Muscle of leg (tissue), 11 donors: ENCODE data around the gene ANK3. TPM values are rescaled to one million over a fixed set of nuclear protein-coding genes. Genes with fewer than 3 reads are reported as not detected.
A peak's percentile ranks its signal among the peaks of the same experiment; 100 is the strongest.

ENCODE experiments used
- DNase-seq: peaks from one replicate; pipeline ENCODE4 v3.0.0; 2013
- H3K27ac ChIP-seq: one replicate; pipeline ENCODE4 v1.5.1; 2013; ENCODE audit warnings: mild to moderate bottlenecking, low read length, control low read depth
- H3K27me3 ChIP-seq: one replicate; pipeline ENCODE4 v1.6.1; 2013; ENCODE audit warnings: low read length; ENCODE audit not compliant: control insufficient read depth, insufficient read depth
- H3K36me3 ChIP-seq: one replicate; pipeline ENCODE4 v1.6.1; 2013; ENCODE audit warnings: low read length; ENCODE audit not compliant: control insufficient read depth, insufficient read depth
- H3K4me1 ChIP-seq: one replicate; pipeline ENCODE4 v1.6.1; 2013; ENCODE audit warnings: low read length; ENCODE audit not compliant: control insufficient read depth, insufficient read depth
- H3K4me3 ChIP-seq: one replicate; pipeline ENCODE4 v1.5.1; 2013; ENCODE audit warnings: low read length, control low read depth
- H3K9me3 ChIP-seq: replicated peaks from 2 replicates; pipeline ENCODE4 v1.6.1; 2013; ENCODE audit warnings: low read depth, low read length; ENCODE audit not compliant: control insufficient read depth
- WGBS: methylation state at CpG from one replicate; pipeline ENCODE4 v1.1.5; 2013; ENCODE audit warnings: missing lambda C conversion rate; ENCODE audit not compliant: insufficient coverage; 5-methylcytosine and 5-hydroxymethylcytosine counted together
- polyA plus RNA-seq, 8 donors: library from polyadenylated mRNA; unstranded; fragments of 120-200 nt; gene quantifications; one replicate each; pipeline versions ENCODE4 v1.2.1 to v1.2.3, GENCODE V29; 2013; ENCODE audit warnings: inconsistent platforms in 1 of 8, low replicate concordance in 1 of 8; ENCODE audit not compliant: insufficient read length in 8 of 8, insufficient read depth in 1 of 8
- total RNA-seq: library from RNA; stranded (reverse); fragments of 120-200 nt; gene quantifications from one replicate; pipeline ENCODE4 v1.2.4, GENCODE V29; 2013

The ANK3 gene
- total and polyA plus RNA-seq, 9 donors = 64.0 to 158 (median 90.8) TPM

- no peaks in the 10 kb centered on the region for H3K9me3 ChIP-seq
- no peak overlapping the region for H3K27ac ChIP-seq
- H3K27me3 ChIP-seq = no peaks in the 10 kb centered on the region
- H3K4me1 ChIP-seq = no peaks in the 10 kb centered on the region
- no CpG with 5 or more reads among the region's 3 CpGs for WGBS
- no peaks in the 10 kb centered on the region for H3K36me3 ChIP-seq
- peak; percentile 16 for DNase-seq
- H3K4me3 ChIP-seq = no peak overlapping the region
Measured at GRCh38 chr10:60093317-60093716, 296.4 kb downstream of the ANK3 start.

- H3K27ac ChIP-seq = no peak overlapping the region
Measured at GRCh38 chr10:60086862-60087261, 302.8 kb downstream of the ANK3 start.

GRCh38 chr10:60086421-60086820 is 303.3 kb downstream of the ANK3 start:
- 100% methylated on average over 2 of the region's 4 CpGs for WGBS
- H3K4me3 ChIP-seq = no peak overlapping the region
- no peak for DNase-seq
- no peaks in the 10 kb centered on the region for H3K27me3 ChIP-seq
- H3K9me3 ChIP-seq = no peaks in the 10 kb centered on the region
- H3K36me3 ChIP-seq = peaks cover 2% of the 10 kb centered on the region
- no peak overlapping the region for H3K27ac ChIP-seq
- no peaks in the 10 kb centered on the region for H3K4me1 ChIP-seq

More at GRCh38 chr10:60086862-60087261, 302.8 kb downstream of the ANK3 start:
- Histone ChIP-seq H3K4me3 (no peak overlapping the region), H3K36me3 (peaks cover 2% of the 10 kb centered on the region), H3K4me1 (no peaks in the 10 kb centered on the region), H3K9me3 (no peaks in the 10 kb centered on the region), H3K27me3 (no peaks in the 10 kb centered on the region)
- no peak for DNase-seq
- no CpG with 5 or more reads among the region's 2 CpGs for WGBS

- H3K4me1 ChIP-seq = no peaks in the 10 kb centered on the region
- no peaks in the 10 kb centered on the region for H3K27me3 ChIP-seq
- no peaks in the 10 kb centered on the region for H3K9me3 ChIP-seq
- H3K27ac ChIP-seq = no peak overlapping the region
- H3K36me3 ChIP-seq = peaks cover 2% of the 10 kb centered on the region
- WGBS = 63% methylated on average over 4 of the region's 5 CpGs
- no peak for DNase-seq
- H3K4me3 ChIP-seq = no peak overlapping the region
Measured at GRCh38 chr10:60082744-60083344, 306.8 kb downstream of the ANK3 start.

- no peak for DNase-seq
- Histone ChIP-seq H3K9me3 (no peaks in the 10 kb centered on the region), H3K4me1 (no peaks in the 10 kb centered on the region), H3K36me3 (peaks cover 2% of the 10 kb centered on the region), H3K27me3 (no peaks in the 10 kb centered on the region), H3K4me3 (no peak overlapping the region), H3K27ac (no peak overlapping the region)
- WGBS = 69% methylated on average over 2 of the region's 6 CpGs
Measured at GRCh38 chr10:60082341-60082740, 307.3 kb downstream of the ANK3 start.

- Histone ChIP-seq H3K9me3 (no peaks in the 10 kb centered on the region), H3K4me3 (no peak overlapping the region), H3K36me3 (peaks cover 6% of the 10 kb centered on the region), H3K27me3 (no peaks in the 10 kb centered on the region), H3K4me1 (no peaks in the 10 kb centered on the region), H3K27ac (no peak overlapping the region)
- no peak for DNase-seq
- 98% methylated on average over 6 of the region's 11 CpGs for WGBS
Measured at GRCh38 chr10:60073781-60074656, 315.7 kb downstream of the ANK3 start.

- peaks cover 6% of the 10 kb centered on the region for H3K36me3 ChIP-seq
- H3K4me1 ChIP-seq = no peaks in the 10 kb centered on the region
- no peaks in the 10 kb centered on the region for H3K27me3 ChIP-seq
- no peak for DNase-seq
- no peaks in the 10 kb centered on the region for H3K9me3 ChIP-seq
- no peak overlapping the region for H3K4me3 ChIP-seq
- no peak overlapping the region for H3K27ac ChIP-seq
- no CpG with 5 or more reads among the region's 4 CpGs for WGBS
Measured at GRCh38 chr10:60073397-60073780, 316.3 kb downstream of the ANK3 start.

GRCh38 chr10:60069311-60069710 is 320.4 kb downstream of the ANK3 start:
- H3K9me3 ChIP-seq = no peaks in the 10 kb centered on the region
- H3K27me3 ChIP-seq = no peaks in the 10 kb centered on the region
- no peak for DNase-seq
- no peaks in the 10 kb centered on the region for H3K4me1 ChIP-seq
- no CpG with 5 or more reads among the region's 2 CpGs for WGBS
- no peak overlapping the region for H3K27ac ChIP-seq
- H3K36me3 ChIP-seq = peaks cover 6% of the 10 kb centered on the region
- H3K4me3 ChIP-seq = no peak overlapping the region

- no peak overlapping the region for H3K27ac ChIP-seq
- no peak overlapping the region for H3K4me3 ChIP-seq
- WGBS = no CpG with 5 or more reads among the region's 3 CpGs
- H3K4me1 ChIP-seq = no peaks in the 10 kb centered on the region
- no peaks in the 10 kb centered on the region for H3K36me3 ChIP-seq
- H3K27me3 ChIP-seq = no peaks in the 10 kb centered on the region
- DNase-seq = no peak
- H3K9me3 ChIP-seq = no peaks in the 10 kb centered on the region
Measured at GRCh38 chr10:60050366-60050765, 339.3 kb downstream of the ANK3 start.

GRCh38 chr10:60048091-60048501 is 341.6 kb downstream of the ANK3 start:
- Histone ChIP-seq H3K27ac (no peak overlapping the region), H3K4me1 (no peaks in the 10 kb centered on the region), H3K36me3 (no peaks in the 10 kb centered on the region), H3K9me3 (no peaks in the 10 kb centered on the region), H3K27me3 (no peaks in the 10 kb centered on the region), H3K4me3 (no peak overlapping the region)
- DNase-seq = no peak
